Activated T-helper 2 cell treated with anti-CD3 and anti-CD28 coated beads, Interferon-gamma antibody, Interleukin-2, Interleukin-4, amounts not matched to agents 10 μg/mL and 5 μg/mL and 100 μg/mL, durations not matched to agents 14 hours and 24 hours and 36 hours (primary cell): Measurements from ENCODE around the gene CST5. TPM values are rescaled to one million over a fixed set of nuclear protein-coding genes. Genes with fewer than 3 reads are reported as not detected.
"Not testable (repeated sequence)": the region's sequence is repeated elsewhere in the genome, so short reads cannot be mapped to it uniquely, and the experiment has no call there.

ENCODE experiments used
- DNase-seq: peaks from one replicate; pipeline ENCODE4 v3.0.0; 2021; ENCODE audit warnings: low spot score
- H3K27ac Mint-ChIP-seq: one replicate; pipeline ENCODE4 v1.8.0; 2021; ENCODE audit warnings: mixed read lengths
- H3K27me3 Mint-ChIP-seq: one replicate; pipeline ENCODE4 v1.8.0; 2021; ENCODE audit warnings: low read depth, mixed read lengths
- H3K36me3 Mint-ChIP-seq: one replicate; pipeline ENCODE4 v1.8.0; 2021; ENCODE audit warnings: low read depth, mixed read lengths
- H3K4me1 Mint-ChIP-seq: one replicate; pipeline ENCODE4 v1.8.0; 2021; ENCODE audit warnings: low read depth, mixed read lengths
- H3K4me3 Mint-ChIP-seq: one replicate; pipeline ENCODE4 v1.8.0; 2021; ENCODE audit warnings: low read depth, mild to moderate bottlenecking, moderate library complexity, mixed read lengths
- H3K9me3 Mint-ChIP-seq: one replicate; pipeline ENCODE4 v1.8.0; 2021; ENCODE audit warnings: mixed read lengths
- intact Hi-C: fragments of 100-400 bp; cut with micrococcal nuclease; formaldehyde crosslinking; loops from one replicate; pipeline ENCODE4 v1.15.1; 2023
- total RNA-seq: library from RNA; stranded (reverse); gene quantifications from 2 replicates; pipeline ENCODE4 v1.2.3, GENCODE V29; 2022

CST5 gene
- total RNA-seq, 1 donor from 2014 or later, result not detected

DNA sequence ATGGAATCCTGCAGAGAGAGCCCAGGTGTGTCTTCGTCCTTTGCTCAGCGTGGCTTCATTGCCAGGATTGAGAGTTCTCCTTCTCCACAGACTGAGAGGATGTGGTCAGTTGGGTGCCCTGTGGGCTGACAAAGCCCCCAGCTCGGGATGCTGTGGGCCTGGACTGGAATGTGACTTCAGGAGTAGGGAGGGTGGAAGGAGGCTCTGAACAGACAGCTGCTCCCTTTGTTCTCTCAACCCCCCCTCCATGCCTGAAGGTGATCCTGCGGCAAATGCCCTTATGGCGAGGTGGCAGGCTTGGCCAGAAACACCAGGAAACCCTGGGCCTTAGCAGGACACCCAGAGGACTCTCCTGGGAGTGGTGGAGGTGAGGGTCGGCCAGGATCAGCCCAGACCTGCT is 1.8 kb upstream of the CST5 start:
- Mint-ChIP-seq H3K27me3 (no peaks in the 10 kb centered on the region), H3K4me3 (no peak overlapping the region), H3K36me3 (no peaks in the 10 kb centered on the region), H3K9me3 (no peaks in the 10 kb centered on the region), H3K4me1 (no peaks in the 10 kb centered on the region), H3K27ac (no peak overlapping the region)
- DNase-seq, result no peak
- intact Hi-C loops, result loop anchor here (10.0 kb wide), 1 partner anchor 283 kb away; no protein-coding TSS in a partner anchor

DNA sequence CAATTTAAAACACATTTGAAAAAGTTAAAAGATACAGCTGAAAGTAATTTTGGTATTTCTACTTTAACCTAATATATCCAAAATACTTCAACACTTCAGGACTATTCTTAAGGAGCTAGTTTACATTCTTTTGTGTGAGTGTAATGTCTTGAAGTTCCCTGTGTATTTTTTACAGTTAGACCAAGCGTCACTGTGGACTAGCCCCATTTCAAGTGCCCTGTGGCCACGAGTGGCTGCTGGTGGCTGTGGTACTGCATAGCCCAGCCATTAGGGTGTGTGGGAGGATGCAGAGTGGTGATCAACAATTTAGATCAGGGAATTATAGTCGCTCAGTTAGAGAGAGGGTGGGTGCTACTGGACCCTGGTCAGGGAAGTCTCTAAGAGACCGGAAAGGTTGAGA is 869 bp upstream of the CST5 start:
- intact Hi-C loops, result loop anchor here (10.0 kb wide), 1 partner anchor 284 kb away; no protein-coding TSS in a partner anchor
- Mint-ChIP-seq H3K27me3 (no peaks in the 10 kb centered on the region), H3K4me1 (no peaks in the 10 kb centered on the region), H3K27ac (no peak overlapping the region), H3K4me3 (no peak overlapping the region), H3K36me3 (no peaks in the 10 kb centered on the region), H3K9me3 (no peaks in the 10 kb centered on the region)
- no peak for DNase-seq

DNA sequence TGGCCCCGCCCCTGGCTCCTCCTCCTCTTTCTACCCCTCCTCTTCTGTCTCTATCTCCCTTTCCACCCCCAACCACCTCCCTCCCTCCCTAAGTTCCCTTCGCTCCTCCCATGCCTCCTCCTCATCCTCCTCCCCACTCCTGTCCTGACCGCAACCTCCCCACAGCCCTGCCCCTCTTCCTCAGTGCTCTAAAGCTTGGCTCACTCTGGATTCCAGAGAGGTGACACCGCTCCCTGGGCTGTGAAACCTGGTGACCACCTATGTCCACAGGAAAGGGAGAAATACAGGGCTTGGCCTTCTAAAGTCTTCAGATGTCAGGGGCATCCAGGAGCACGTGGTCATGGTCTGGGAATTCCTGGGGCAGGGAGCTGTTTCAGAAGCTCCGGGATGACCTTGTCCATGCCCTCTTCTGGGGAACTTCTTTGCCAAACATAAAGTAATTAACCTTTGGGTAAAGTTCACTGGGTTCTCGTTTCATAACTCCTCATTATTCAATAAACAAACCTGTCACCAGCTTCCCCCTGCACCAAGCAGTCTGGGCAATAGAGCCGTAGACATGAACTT is 345 bp upstream of the CST5 start:
- Mint-ChIP-seq H3K27ac (no peak overlapping the region), H3K27me3 (no peaks in the 10 kb centered on the region), H3K36me3 (no peaks in the 10 kb centered on the region), H3K4me1 (no peaks in the 10 kb centered on the region), H3K9me3 (no peaks in the 10 kb centered on the region), H3K4me3 (no peak overlapping the region)
- DNase-seq, result no peak
- intact Hi-C loops, result loop anchor here (10.0 kb wide), 1 partner anchor 285 kb away; no protein-coding TSS in a partner anchor

DNA sequence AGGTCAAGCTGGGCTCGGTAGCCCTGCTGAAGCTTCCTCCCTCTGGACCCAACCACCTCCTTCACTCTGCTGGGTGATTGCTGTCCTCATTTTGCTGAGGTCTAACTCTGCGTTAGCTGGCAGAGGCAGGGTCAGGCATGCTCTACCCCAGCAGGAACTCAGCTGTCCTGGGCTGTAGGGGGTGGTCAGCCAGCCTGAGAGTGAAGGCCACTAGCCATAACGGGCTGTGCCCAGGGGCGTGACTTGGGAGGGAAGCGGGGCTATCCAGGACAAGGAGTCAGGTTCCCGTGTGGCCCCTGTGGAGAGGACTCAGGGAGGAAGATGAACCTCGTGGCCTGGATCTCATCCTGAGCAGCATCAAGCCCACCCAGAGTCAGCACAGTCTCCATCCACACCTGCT is 761 bp downstream of the CST5 start:
- H3K9me3 Mint-ChIP-seq, result no peaks in the 10 kb centered on the region
- peaks cover 2% of the 10 kb centered on the region for H3K4me1 Mint-ChIP-seq
- no peak overlapping the region for H3K27ac Mint-ChIP-seq
- H3K36me3 Mint-ChIP-seq, result no peaks in the 10 kb centered on the region
- no peak for DNase-seq
- no peak overlapping the region for H3K4me3 Mint-ChIP-seq
- no peaks in the 10 kb centered on the region for H3K27me3 Mint-ChIP-seq
- intact Hi-C loops, result no loop called here

DNA sequence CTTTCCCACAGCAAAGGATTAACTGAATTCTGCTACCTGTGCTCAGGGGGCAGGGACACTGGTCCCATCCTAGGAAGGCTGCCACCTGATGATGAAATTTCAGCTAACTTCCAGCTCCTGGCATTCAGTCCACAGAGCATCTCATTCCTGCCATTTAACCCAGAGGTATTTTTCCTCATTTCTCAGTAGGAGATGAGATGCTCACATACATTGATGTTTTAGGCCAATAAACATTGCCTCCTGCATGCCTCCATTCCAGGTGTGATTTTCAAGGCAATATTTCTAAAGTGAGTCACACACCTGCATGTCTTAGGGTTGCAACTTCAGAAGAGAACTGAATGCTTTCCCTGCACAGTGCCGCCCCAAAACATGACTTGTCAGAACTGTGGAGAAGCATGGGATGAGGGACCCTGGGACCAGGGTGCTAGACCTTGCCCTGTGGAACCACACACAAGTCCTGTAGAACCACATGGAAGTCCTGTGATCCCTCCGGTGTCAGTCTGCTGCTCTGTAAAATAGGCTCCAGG is 1.5 kb downstream of the CST5 start:
- H3K4me3 Mint-ChIP-seq, DNase-seq, H3K27ac Mint-ChIP-seq, intact Hi-C loops, H3K9me3 Mint-ChIP-seq, H3K27me3 Mint-ChIP-seq, H3K4me1 Mint-ChIP-seq, H3K36me3 Mint-ChIP-seq: not testable (repeated sequence)

DNA sequence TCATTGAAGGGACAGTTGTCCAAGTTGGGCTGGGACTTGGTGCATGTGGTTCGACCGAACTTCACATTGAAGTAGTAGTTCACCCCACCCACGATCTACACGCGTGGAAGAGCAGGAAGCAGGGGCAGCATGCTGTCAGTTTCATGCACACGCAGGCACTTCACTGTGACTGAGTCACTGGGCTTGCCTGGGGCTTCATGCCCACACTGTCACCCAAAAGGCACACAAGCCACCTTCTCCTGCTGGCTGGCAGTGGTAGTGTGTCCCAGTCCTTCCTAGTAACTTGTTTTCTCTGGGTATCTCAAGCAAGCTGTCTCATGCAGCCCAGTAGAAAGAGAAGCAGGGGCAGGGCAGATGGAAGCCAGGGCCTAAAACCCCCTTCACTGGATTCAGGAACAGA is 2.0 kb downstream of the CST5 start:
- peaks cover 6% of the 10 kb centered on the region for H3K4me1 Mint-ChIP-seq
- no peaks in the 10 kb centered on the region for H3K36me3 Mint-ChIP-seq
- no peak overlapping the region for H3K27ac Mint-ChIP-seq
- H3K4me3 Mint-ChIP-seq, result no peak overlapping the region
- H3K9me3 Mint-ChIP-seq, result no peaks in the 10 kb centered on the region
- intact Hi-C loops, result no loop called here
- H3K27me3 Mint-ChIP-seq, result no peaks in the 10 kb centered on the region
- DNase-seq, result no peak

DNA sequence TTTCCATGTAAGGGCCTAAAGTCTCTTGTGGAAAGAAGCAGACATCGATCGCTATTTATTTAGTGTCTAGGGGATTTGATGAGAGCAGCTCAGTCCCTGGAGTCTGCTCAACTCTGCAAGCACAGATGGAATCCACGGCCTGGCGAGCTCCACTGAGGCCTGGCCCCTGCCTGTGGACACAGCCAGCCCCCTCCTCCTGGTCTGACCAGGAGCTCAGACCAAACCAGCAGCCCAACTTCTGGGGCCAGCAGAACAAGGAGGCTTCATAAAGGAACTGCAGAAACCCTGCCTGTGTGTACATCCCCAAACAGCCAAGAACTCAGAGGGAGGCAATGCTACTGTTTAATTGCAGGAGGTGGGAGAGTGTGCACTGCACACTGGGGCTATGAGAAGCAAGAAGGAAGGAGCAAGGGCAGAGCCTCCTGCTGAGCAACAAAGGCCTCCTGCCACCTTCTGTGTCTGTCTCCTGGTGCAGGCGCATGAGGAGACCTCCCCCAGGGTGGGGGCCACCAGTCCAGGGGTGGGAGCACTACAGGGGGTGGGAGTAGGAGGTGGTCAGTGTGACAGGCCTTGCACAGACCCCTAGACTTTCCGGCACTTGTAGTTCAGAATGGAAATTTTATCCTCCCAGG is 3.8 kb downstream of the CST5 start:
- H3K27ac Mint-ChIP-seq, result no peak overlapping the region
- peaks cover under 1% of the 10 kb centered on the region for H3K27me3 Mint-ChIP-seq
- peaks cover 6% of the 10 kb centered on the region for H3K4me1 Mint-ChIP-seq
- H3K9me3 Mint-ChIP-seq, result no peaks in the 10 kb centered on the region
- no peak overlapping the region for H3K4me3 Mint-ChIP-seq
- DNase-seq, result no peak
- intact Hi-C loops, result no loop called here
- no peaks in the 10 kb centered on the region for H3K36me3 Mint-ChIP-seq

DNA sequence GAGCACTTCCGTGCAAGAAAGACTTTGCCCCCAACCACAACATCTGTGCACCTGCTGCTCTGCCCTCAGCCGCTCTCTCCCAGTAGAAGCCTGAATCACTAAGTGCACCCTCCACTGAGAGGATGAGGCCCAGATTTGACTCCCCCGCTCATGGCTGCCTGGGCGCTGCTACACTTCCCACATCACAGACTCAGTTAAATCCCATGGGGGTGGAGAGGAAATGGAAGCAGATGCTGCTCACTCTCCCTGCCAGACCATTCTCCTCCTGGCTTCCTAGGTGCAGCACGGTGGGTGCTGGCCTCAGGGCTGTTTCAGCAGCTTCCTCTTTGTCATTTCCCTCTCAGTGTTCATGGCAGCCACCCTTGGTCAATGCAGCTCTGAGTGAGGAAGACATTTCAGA is 4.8 kb downstream of the CST5 start:
- Mint-ChIP-seq H3K27ac (no peak overlapping the region), H3K9me3 (no peaks in the 10 kb centered on the region), H3K4me1 (peaks cover 6% of the 10 kb centered on the region), H3K36me3 (no peaks in the 10 kb centered on the region), H3K4me3 (no peak overlapping the region), H3K27me3 (peaks cover 3% of the 10 kb centered on the region)
- DNase-seq, result no peak
- intact Hi-C loops, result no loop called here

DNA sequence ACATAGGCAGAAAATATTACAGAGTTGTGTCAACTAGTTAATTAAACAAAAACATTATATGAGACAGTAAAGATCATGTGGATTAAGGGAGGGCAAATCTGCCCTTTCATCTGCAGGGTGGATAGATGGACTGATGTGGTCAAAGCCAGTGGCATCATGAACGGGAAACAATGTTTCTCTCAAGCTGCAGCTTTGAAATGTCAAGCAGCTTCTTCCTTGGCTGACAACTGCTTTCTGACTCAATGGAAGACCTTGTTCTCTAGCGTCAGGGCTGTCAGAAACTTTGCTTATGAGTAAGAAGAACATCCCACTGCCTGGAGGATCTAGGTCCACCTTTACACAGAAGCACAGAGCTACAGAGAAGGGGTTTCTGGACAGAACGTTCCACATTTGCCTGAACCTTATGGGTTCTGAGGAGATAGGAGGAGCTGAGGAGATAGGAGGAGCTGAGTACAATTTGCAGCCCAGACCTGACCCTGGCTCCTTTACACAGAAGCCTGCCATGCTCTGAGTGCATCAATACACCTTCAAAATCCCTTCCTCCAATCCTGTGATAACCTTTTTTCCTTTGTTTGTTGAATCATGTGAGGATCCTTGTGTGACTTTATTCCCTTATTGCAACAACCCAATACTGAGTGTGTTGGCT is 6.1 kb downstream of the CST5 start:
- H3K9me3 Mint-ChIP-seq, result no peaks in the 10 kb centered on the region
- peaks cover 8% of the 10 kb centered on the region for H3K27me3 Mint-ChIP-seq
- no peak overlapping the region for H3K27ac Mint-ChIP-seq
- DNase-seq, result no peak
- no peaks in the 10 kb centered on the region for H3K36me3 Mint-ChIP-seq
- intact Hi-C loops, result no loop called here
- H3K4me3 Mint-ChIP-seq, result no peak overlapping the region
- H3K4me1 Mint-ChIP-seq, result peaks cover 6% of the 10 kb centered on the region

DNA sequence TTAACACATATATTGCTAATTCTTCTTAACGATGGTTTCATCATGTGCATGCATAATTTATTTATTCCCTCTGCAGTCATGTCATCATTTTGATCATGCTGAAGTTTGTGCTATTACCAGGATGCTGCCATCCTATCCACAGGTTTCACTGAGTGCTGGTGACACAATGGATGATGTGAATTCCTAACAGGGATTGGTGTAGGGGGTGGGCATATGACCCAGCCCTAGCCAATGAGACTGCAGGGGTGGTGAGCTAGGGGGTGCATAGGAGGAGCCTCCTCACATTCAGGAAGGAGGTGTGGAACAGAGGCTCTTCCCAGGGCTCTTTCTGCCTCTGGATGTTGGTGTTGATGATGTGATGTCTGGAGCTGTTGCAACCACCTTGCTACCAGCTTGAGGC is 7.5 kb downstream of the CST5 start:
- H3K36me3 Mint-ChIP-seq, result no peaks in the 10 kb centered on the region
- peaks cover 6% of the 10 kb centered on the region for H3K4me1 Mint-ChIP-seq
- no peak overlapping the region for H3K27ac Mint-ChIP-seq
- intact Hi-C loops, result no loop called here
- peaks cover 17% of the 10 kb centered on the region for H3K27me3 Mint-ChIP-seq
- DNase-seq, result no peak
- no peaks in the 10 kb centered on the region for H3K9me3 Mint-ChIP-seq
- H3K4me3 Mint-ChIP-seq, result no peak overlapping the region

DNA sequence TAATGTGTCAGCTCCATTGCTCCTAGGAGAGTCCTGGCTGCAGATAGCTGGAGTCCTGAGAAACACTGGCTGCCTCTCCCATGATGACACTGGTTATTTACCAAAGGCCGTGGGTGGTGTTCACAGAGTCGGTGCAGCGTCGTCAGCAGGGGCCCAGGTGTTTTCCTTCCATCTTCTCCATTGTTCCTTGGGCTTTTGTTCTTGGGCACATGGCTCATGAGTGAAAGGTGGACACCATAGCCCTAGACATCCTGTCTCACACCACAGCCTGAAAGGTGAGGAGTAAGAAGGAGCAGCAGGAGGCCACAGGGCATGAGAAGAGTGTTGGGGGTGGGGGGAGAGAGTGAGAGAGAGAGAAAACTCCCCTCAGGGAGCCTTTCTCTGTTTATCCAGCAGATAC is 9.1 kb downstream of the CST5 start:
- H3K9me3 Mint-ChIP-seq, result no peaks in the 10 kb centered on the region
- intact Hi-C loops, result no loop called here
- DNase-seq, result no peak
- H3K4me1 Mint-ChIP-seq, result peaks cover 6% of the 10 kb centered on the region
- no peak overlapping the region for H3K4me3 Mint-ChIP-seq
- H3K27ac Mint-ChIP-seq, result no peak overlapping the region
- no peaks in the 10 kb centered on the region for H3K36me3 Mint-ChIP-seq
- H3K27me3 Mint-ChIP-seq, result peaks cover 25% of the 10 kb centered on the region

DNA sequence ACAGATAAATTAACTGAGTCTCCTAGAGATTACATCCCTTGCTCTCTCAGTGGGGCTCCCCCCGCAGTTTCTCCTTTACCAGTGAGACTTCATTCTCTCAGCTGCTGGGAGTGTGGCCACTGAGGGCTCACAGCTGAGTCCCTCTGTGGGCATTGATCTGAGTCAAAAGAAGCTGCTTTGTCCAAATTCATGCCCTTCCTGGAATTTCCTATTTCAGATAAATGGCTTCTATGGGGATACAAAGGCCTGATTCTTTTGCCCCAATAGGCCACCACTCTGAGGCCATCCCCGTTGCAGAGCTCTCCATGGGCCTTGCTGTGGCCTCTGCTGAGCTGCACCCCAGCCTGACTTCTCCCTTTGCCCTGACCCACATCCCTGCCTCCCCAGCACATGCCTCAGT is 10.0 kb downstream of the CST5 start:
- Mint-ChIP-seq H3K4me1 (peaks cover 5% of the 10 kb centered on the region), H3K4me3 (no peak overlapping the region), H3K36me3 (no peaks in the 10 kb centered on the region), H3K27ac (no peak overlapping the region), H3K9me3 (no peaks in the 10 kb centered on the region), H3K27me3 (peaks cover 28% of the 10 kb centered on the region)
- intact Hi-C loops, result no loop called here
- DNase-seq, result no peak

DNA sequence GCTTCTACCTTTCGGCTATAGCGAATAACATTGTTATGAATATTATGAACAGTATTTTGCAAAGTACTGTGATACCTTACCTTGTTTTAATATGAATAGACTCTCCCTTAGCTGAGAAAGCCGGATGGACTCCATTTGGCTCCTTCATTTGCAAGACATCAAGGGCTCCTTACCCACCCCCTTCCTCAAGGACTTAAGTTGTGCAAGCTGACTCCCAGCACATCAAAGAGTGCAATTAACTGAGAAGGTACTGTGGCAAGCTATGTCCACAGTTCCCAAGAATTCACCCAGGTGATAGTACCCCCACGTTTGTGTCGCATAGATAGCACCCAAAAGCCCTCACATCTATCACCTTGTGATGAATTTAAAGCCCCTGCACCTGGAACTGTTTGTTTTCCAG is 11.2 kb downstream of the CST5 start:
- Mint-ChIP-seq H3K9me3 (no peaks in the 10 kb centered on the region), H3K27ac (no peak overlapping the region), H3K4me3 (no peak overlapping the region), H3K4me1 (peaks cover 2% of the 10 kb centered on the region), H3K36me3 (no peaks in the 10 kb centered on the region), H3K27me3 (peaks cover 28% of the 10 kb centered on the region)
- intact Hi-C loops, result no loop called here
- DNase-seq, result no peak
